Measurements from ENCODE around the gene WWP2. TPM values are rescaled to one million over a fixed set of nuclear protein-coding genes. Genes with fewer than 3 reads are reported as not detected.

The WWP2 gene
- polyA plus RNA-seq, 3 donors, result 29.6 to 54.4 (median 46.0) TPM

DNA sequence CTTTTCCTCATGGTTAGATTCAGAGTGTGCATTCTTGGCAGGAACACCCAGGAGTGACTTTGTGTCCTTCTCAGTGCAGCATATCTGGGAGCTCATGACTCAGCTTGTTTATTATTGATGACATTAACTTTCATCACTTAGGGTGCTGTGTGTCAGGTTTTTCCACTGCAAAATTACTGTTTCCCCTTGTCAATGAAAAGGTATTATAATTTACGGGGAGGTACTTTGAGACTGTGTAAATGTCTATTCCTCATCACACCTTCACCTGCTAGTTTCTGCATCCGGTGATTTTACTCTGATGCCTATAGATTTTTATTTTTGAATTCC, 50.5 kb downstream of the WWP2 start:
- no peak overlapping the region for H3K27ac ChIP-seq (ENCODE audit: low read depth in 1 of 2, low read length in 2 of 2)
- peaks cover 45 to 92% of the 10 kb centered on the region in 2 donors for H3K36me3 ChIP-seq (replicated peaks in 1 of 2; ENCODE audit: control insufficient read depth in 1 of 2, insufficient read depth in 2 of 2, low read length in 2 of 2)
- H3K27me3 ChIP-seq (ENCODE audit: control insufficient read depth in 2 of 2, insufficient read depth in 2 of 2, low read length in 2 of 2), result no peaks in the 10 kb centered on the region
- Mint-ChIP-seq H3K4me3 (no peak overlapping the region), H3K36me3 (peaks cover 62 to 85% of the 10 kb centered on the region in 2 donors), H3K4me1 (no peaks in the 10 kb centered on the region), H3K9me3 (peaks cover 0 to 4% (median 0%) of the 10 kb centered on the region in 7 donors), H3K27ac (no peak overlapping the region), H3K27me3 (ENCODE audit: low read depth in 3 of 3) (no peaks in the 10 kb centered on the region)
- H3K4me2 ChIP-seq (replicated peaks; ENCODE audit: extremely low read depth, low read length, poor library complexity, severe bottlenecking), result no peak overlapping the region
- TF ChIP-seq, protein P1, sequence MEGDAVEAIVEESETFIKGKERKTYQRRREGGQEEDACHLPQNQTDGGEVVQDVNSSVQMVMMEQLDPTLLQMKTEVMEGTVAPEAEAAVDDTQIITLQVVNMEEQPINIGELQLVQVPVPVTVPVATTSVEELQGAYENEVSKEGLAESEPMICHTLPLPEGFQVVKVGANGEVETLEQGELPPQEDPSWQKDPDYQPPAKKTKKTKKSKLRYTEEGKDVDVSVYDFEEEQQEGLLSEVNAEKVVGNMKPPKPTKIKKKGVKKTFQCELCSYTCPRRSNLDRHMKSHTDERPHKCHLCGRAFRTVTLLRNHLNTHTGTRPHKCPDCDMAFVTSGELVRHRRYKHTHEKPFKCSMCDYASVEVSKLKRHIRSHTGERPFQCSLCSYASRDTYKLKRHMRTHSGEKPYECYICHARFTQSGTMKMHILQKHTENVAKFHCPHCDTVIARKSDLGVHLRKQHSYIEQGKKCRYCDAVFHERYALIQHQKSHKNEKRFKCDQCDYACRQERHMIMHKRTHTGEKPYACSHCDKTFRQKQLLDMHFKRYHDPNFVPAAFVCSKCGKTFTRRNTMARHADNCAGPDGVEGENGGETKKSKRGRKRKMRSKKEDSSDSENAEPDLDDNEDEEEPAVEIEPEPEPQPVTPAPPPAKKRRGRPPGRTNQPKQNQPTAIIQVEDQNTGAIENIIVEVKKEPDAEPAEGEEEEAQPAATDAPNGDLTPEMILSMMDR (IDR thresholded peaks at IDR 0.05), result no peak
- H2AFZ ChIP-seq (ENCODE audit: insufficient read depth, low read depth, low read length, poor library complexity, severe bottlenecking), result no peak overlapping the region
- H3K9ac ChIP-seq (ENCODE audit: insufficient read depth, low read length, poor library complexity, severe bottlenecking), result no peak overlapping the region
- H3K4me3 ChIP-seq (replicated peaks in 1 of 3; ENCODE audit: low read depth in 2 of 3, low read length in 3 of 3), result no peak overlapping the region
- no CpG with 5 or more reads among the region's 2 CpGs for WGBS (ENCODE audit: insufficient coverage)
- no peak for DNase-seq
- peaks cover 63% of the 10 kb centered on the region for H4K20me1 ChIP-seq (ENCODE audit: insufficient read depth, low read length)
- H3K9me3 ChIP-seq (replicated peaks in 1 of 2; ENCODE audit: control insufficient read depth in 1 of 2, insufficient read depth in 1 of 2, low read length in 2 of 2), result no peaks in the 10 kb centered on the region
- intact Hi-C loops (cut with micrococcal nuclease), result no loop called here
- no peaks in the 10 kb centered on the region for H3K4me1 ChIP-seq (ENCODE audit: control insufficient read depth in 1 of 2, insufficient read depth in 2 of 2, low read length in 2 of 2)
- H3K79me2 ChIP-seq (ENCODE audit: insufficient read depth, low read length), result peaks cover 4% of the 10 kb centered on the region

DNA sequence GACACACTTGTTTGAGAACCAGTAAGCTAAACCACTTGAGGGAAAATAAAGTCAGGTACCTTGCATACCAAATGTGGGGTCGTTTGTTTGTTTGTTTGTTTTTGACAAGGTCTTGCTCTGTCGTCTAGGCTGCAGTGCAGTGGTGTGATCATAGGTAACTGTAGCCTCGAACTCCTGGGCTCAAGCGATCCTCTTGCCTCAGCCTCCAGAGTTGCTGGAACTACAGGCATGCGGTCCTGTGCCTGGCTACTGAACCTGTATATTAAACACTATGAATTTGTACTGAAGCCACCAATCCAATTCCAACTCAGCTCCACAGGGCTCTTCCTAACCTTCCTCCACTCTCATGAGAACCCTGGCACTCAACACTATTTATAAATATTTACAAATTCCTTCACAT, 51.9 kb downstream of the WWP2 start:
- peaks cover 64 to 86% of the 10 kb centered on the region in 2 donors for H3K36me3 Mint-ChIP-seq
- Histone ChIP-seq H3K4me1 (ENCODE audit: control insufficient read depth in 1 of 2, insufficient read depth in 2 of 2, low read length in 2 of 2) (no peaks in the 10 kb centered on the region), H3K9ac (ENCODE audit: insufficient read depth, low read length, poor library complexity, severe bottlenecking) (no peak overlapping the region), H3K4me3 (replicated peaks in 1 of 3; ENCODE audit: low read depth in 2 of 3, low read length in 3 of 3) (no peak overlapping the region), H3K4me2 (replicated peaks; ENCODE audit: extremely low read depth, low read length, poor library complexity, severe bottlenecking) (no peak overlapping the region), H3K79me2 (ENCODE audit: insufficient read depth, low read length) (peaks cover 4% of the 10 kb centered on the region), H2AFZ (ENCODE audit: insufficient read depth, low read depth, low read length, poor library complexity, severe bottlenecking) (no peak overlapping the region), H3K9me3 (replicated peaks in 1 of 2; ENCODE audit: control insufficient read depth in 1 of 2, insufficient read depth in 1 of 2, low read length in 2 of 2) (no peaks in the 10 kb centered on the region), H3K27ac (ENCODE audit: low read depth in 1 of 2, low read length in 2 of 2) (no peak overlapping the region), H3K27me3 (ENCODE audit: control insufficient read depth in 2 of 2, insufficient read depth in 2 of 2, low read length in 2 of 2) (no peaks in the 10 kb centered on the region), H3K36me3 (replicated peaks in 1 of 2; ENCODE audit: control insufficient read depth in 1 of 2, insufficient read depth in 2 of 2, low read length in 2 of 2) (peaks cover 47 to 91% of the 10 kb centered on the region in 2 donors), H4K20me1 (ENCODE audit: insufficient read depth, low read length) (peaks cover 55% of the 10 kb centered on the region)
- intact Hi-C loops (cut with micrococcal nuclease), result no loop called here
- H3K9me3 Mint-ChIP-seq, result peaks cover 0 to 4% (median 0%) of the 10 kb centered on the region in 7 donors
- H3K27ac Mint-ChIP-seq, result no peak overlapping the region
- H3K27me3 Mint-ChIP-seq (ENCODE audit: low read depth in 3 of 3), result no peaks in the 10 kb centered on the region
- no peaks in the 10 kb centered on the region for H3K4me1 Mint-ChIP-seq
- 97% methylated on average over 5 of the region's 5 CpGs for WGBS (ENCODE audit: insufficient coverage)
- H3K4me3 Mint-ChIP-seq, result no peak overlapping the region
- DNase-seq, result no peak
- TF ChIP-seq, protein P1 (IDR thresholded peaks at IDR 0.05), result no peak
